ENCODE data around the gene CENPQ. TPM values are rescaled to one million over a fixed set of nuclear protein-coding genes. Genes with fewer than 3 reads are reported as not detected.

CENPQ gene
- total and polyA plus RNA-seq, 2 of the 8 experiments (the other 6 are each of a cell fraction or from before 2014, with no cell fraction given): 9.4 to 19.6 TPM

- no peak for TF ChIP-seq BCL11A (IDR thresholded peaks at IDR 0.05; ENCODE audit: low read depth in 2 of 2, low read length in 2 of 2)
- Histone ChIP-seq H4K91ac (replicated peaks; ENCODE audit: insufficient read length, low read length) (no peak within 1 kb of the TSS), H3K23me2 (ENCODE audit: low read depth, low read length) (no peaks in the 10 kb centered on the region), H2BK15ac (ENCODE audit: low read length) (no peak within 1 kb of the TSS), H3K79me2 (ENCODE audit: control insufficient read depth in 1 of 2, insufficient read depth in 2 of 2, low read length in 2 of 2) (no peaks in the 10 kb centered on the region), H3K36me3 (ENCODE audit: control insufficient read depth in 2 of 4, insufficient read depth in 4 of 4, low read length in 3 of 4) (no peaks in the 10 kb centered on the region), H3K18ac (ENCODE audit: extremely low read depth, low read length) (no peak within 1 kb of the TSS), H3K4me3 (ENCODE audit: extremely low read depth in 1 of 4, insufficient read depth in 2 of 4, low read depth in 3 of 4, low read length in 4 of 4) (no peak within 1 kb of the TSS), H2BK12ac (ENCODE audit: low read depth, low read length) (no peak within 1 kb of the TSS), H3K14ac (ENCODE audit: insufficient read length) (no peak within 1 kb of the TSS), H3K4me1 (replicated peaks in 1 of 4; ENCODE audit: control insufficient read depth in 3 of 4, insufficient read depth in 4 of 4, low read length in 3 of 4) (peaks cover 0 to 2% (median 0%) of the 10 kb centered on the region in 4 experiments; a peak in 1 of 7 replicates), H4K20me1 (replicated peaks in 1 of 2; ENCODE audit: control insufficient read depth in 1 of 2, insufficient read depth in 2 of 2, low read length in 2 of 2) (no peaks in the 10 kb centered on the region), H2BK5ac (ENCODE audit: low read depth, low read length) (no peak within 1 kb of the TSS), H3K56ac (replicated peaks; ENCODE audit: insufficient read length, low read depth, low read length) (no peak within 1 kb of the TSS), H3K9me3 (ENCODE audit: insufficient read depth in 2 of 2, low read depth in 1 of 2, low read length in 1 of 2) (no peaks in the 10 kb centered on the region), H3K4ac (replicated peaks; ENCODE audit: insufficient read length, low read depth, low read length) (no peak within 1 kb of the TSS), H3K9ac (replicated peaks in 1 of 4; ENCODE audit: extremely low read depth in 1 of 4, low read depth in 3 of 4, low read length in 3 of 4) (no peak within 1 kb of the TSS), H3K79me1 (ENCODE audit: low read depth, low read length) (no peaks in the 10 kb centered on the region), H3K4me2 (ENCODE audit: insufficient read depth in 1 of 2, low read depth in 2 of 2, low read length in 2 of 2) (no peak within 1 kb of the TSS), H4K8ac (ENCODE audit: extremely low read depth, insufficient read depth, low read length) (no peak within 1 kb of the TSS), H2BK20ac (ENCODE audit: low read length) (no peak within 1 kb of the TSS), H4K5ac (ENCODE audit: insufficient read length, low read depth, low read length) (no peak within 1 kb of the TSS), H2AK5ac (ENCODE audit: low read depth, low read length) (no peak within 1 kb of the TSS), H3K23ac (ENCODE audit: insufficient read length) (no peak within 1 kb of the TSS), H2AFZ (ENCODE audit: low read length) (no peak within 1 kb of the TSS), H3K27me3 (replicated peaks in 1 of 4; ENCODE audit: control insufficient read depth in 3 of 4, extremely low read depth in 1 of 4, insufficient read depth in 3 of 4, low read length in 3 of 4) (no peaks in the 10 kb centered on the region), H2BK120ac (replicated peaks; ENCODE audit: low read depth, low read length) (no peak within 1 kb of the TSS), H3K27ac (ENCODE audit: low read depth, low read length) (no peak within 1 kb of the TSS)
- WGBS, 2 experiments (ENCODE audit: extremely low coverage in 1 of 2, insufficient coverage in 1 of 2, insufficient read length in 1 of 2, insufficient replicate concordance in 2 of 2, low coverage in 1 of 2, low lambda C conversion rate in 2 of 2, missing lambda C conversion rate in 1 of 2): 92% methylated on average over 1 of the region's 2 CpGs; no CpG with 5 or more reads in 1 of the 2 experiments
- ChIA-PET CTCF (ENCODE audit: partially characterized antibody) (no interaction called here), POLR2A (ENCODE audit: partially characterized antibody) (no interaction called here)
- no peak for DNase-seq (ENCODE audit: low read depth in 1 of 2, low spot score in 2 of 2)
- no peak for FAIRE-seq
These were observed 36.5 kb downstream of the CENPQ start, which contains the start of gene GLYATL3 for GRCh38 chr6:49499623-49500022. Gene GLYATL3 (plus strand): TSS chr6:49499923. CDS start chr6:49511991, 12,068 bp downstream.

Measured in H1 (cell line).